WTC11 (cell line): Measurements from ENCODE around the gene HYAL2. TPM values are rescaled to one million over a fixed set of nuclear protein-coding genes. Genes with fewer than 3 reads are reported as not detected.

Source experiments
- ATAC-seq: fragments of 200-7000 bp; cut with Tn5 transposase; 2 replicates; pipeline ENCODE4 v1.10.0; 2021; ENCODE audit warnings: mild to moderate bottlenecking, moderate library complexity
- CTCF ChIA-PET: fragments of 300-600 bp; sonication (Branson Sonifier 250); formaldehyde crosslinking; loops from one replicate; lab custom pipeline; 2021; ENCODE audit warnings: antibody characterized with exemption; lab: Charles Lee
- POLR2A ChIA-PET: fragments of 350-600 bp; sonication (Branson Sonifier 250); formaldehyde crosslinking; loops from one replicate; lab custom pipeline; 2021; ENCODE audit warnings: antibody characterized with exemption; lab: Charles Lee
- DNase-seq: peaks from one replicate; pipeline ENCODE4 v3.0.0; 2021; ENCODE audit warnings: low spot score
- H3K27ac Mint-ChIP-seq: 2 replicates; pipeline ENCODE4 v1.8.0; 2021; ENCODE audit warnings: mixed read lengths
- H3K27me3 Mint-ChIP-seq: 2 replicates; pipeline ENCODE4 v1.8.0; 2021; ENCODE audit warnings: low read depth, mild to moderate bottlenecking, moderate library complexity, mixed read lengths
- H3K36me3 Mint-ChIP-seq: 2 replicates; pipeline ENCODE4 v1.8.0; 2021; ENCODE audit warnings: mixed read lengths
- H3K4me1 Mint-ChIP-seq: 2 replicates; pipeline ENCODE4 v1.8.0; 2022; ENCODE audit warnings: mixed read lengths
- H3K4me3 Mint-ChIP-seq: 2 replicates; pipeline ENCODE4 v1.8.0; 2021; ENCODE audit warnings: mild to moderate bottlenecking, moderate library complexity, mixed read lengths
- H3K9me3 Mint-ChIP-seq: 2 replicates; pipeline ENCODE4 v1.8.0; 2021; ENCODE audit warnings: mixed read lengths
- EMX1 ChIP-seq: fragments of 250-450 bp; sonication (Bioruptor Pico); IDR thresholded peaks from 2 replicates; pipeline ENCODE4 v1.8.0; 2021; ENCODE audit warnings: mild to moderate bottlenecking
- FOXP1 ChIP-seq: sonication (generic); formaldehyde crosslinking; IDR thresholded peaks from 2 replicates; pipeline ENCODE4 v1.8.0; 2022; ENCODE audit warnings: missing genetic modification reagents, mild to moderate bottlenecking, moderate library complexity, borderline replicate concordance
- FOXP4 ChIP-seq: sonication (generic); formaldehyde crosslinking; IDR thresholded peaks from 2 replicates; pipeline ENCODE4 v1.8.0; 2022; ENCODE audit warnings: mild to moderate bottlenecking, missing genetic modification reagents
- MYBL2 ChIP-seq: sonication (generic); formaldehyde crosslinking; IDR thresholded peaks from 2 replicates; pipeline ENCODE4 v1.8.1; 2023; ENCODE audit warnings: mild to moderate bottlenecking, moderate library complexity, missing genetic modification reagents
- NR1H2 ChIP-seq: sonication (generic); formaldehyde crosslinking; IDR thresholded peaks from 2 replicates; pipeline ENCODE4 v1.9.0; 2021; ENCODE audit warnings: mild to moderate bottlenecking, moderate library complexity, missing genetic modification reagents
- PRDM15 ChIP-seq: sonication (generic); formaldehyde crosslinking; IDR thresholded peaks from 2 replicates; pipeline ENCODE4 v1.8.0; 2022; ENCODE audit warnings: missing genetic modification reagents
- ZBTB43 ChIP-seq: sonication (generic); formaldehyde crosslinking; IDR thresholded peaks from 2 replicates; pipeline ENCODE4 v1.8.1; 2023; ENCODE audit warnings: mild to moderate bottlenecking, missing genetic modification reagents
- ZNF317 ChIP-seq: sonication (generic); formaldehyde crosslinking; IDR thresholded peaks from 2 replicates; pipeline ENCODE4 v1.8.1; 2023; ENCODE audit warnings: low read depth, mild to moderate bottlenecking, moderate library complexity, missing genetic modification reagents, borderline replicate concordance
- ZNF416 ChIP-seq: fragments of 250-450 bp; sonication (Bioruptor Pico); IDR thresholded peaks from 2 replicates; pipeline ENCODE4 v1.9.0; 2021; ENCODE audit warnings: mild to moderate bottlenecking, inconsistent platforms
- ZNF671 ChIP-seq: fragments of 250-450 bp; sonication (Bioruptor Pico); IDR thresholded peaks from 2 replicates; pipeline ENCODE4 v1.8.0; 2021; ENCODE audit warnings: mild to moderate bottlenecking
- total RNA-seq: library from RNA; stranded (reverse); gene quantifications from 3 replicates; pipeline ENCODE4 v1.2.3, GENCODE V29; 2021
- TF ChIP-seq, protein P1 (sequence below): sonication (generic); formaldehyde crosslinking; IDR thresholded peaks from 2 replicates; pipeline ENCODE4 v1.8.0; 2022; ENCODE audit warnings: mild to moderate bottlenecking, missing genetic modification reagents

The HYAL2 gene
- total RNA-seq, 1 experiment from 2014 or later, result 58.0 TPM

DNA sequence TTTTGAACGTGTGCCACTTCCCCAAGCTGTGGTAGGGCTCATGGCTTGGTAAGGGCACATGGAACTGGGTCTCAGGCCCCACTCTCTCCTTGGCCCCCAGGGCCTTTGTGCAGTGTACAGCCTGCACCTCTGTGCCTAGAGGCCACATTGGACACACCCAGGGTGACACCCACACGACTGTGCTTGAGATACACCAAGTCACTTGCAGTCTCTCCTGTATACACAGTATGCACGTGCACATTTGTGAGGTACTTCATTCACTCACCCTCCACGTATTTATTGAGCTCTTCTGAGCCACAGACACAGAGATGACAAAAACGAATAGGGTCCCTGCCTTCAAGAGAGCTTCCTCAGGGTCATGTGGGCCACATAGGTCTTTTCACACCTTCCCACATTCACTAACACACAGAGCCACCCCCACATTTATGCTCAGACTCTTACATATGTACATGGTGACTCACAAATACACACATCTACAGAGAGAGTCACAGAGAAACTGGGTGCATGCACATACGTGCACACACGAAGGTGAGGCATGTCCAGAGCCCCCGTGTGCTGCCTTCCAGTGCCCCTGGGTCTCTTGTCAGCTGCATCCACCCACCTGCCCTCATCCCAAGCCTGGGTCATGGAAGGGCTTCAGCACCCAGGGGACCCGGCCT lies 46.6 kb upstream of the HYAL2 start:
- no peaks in the 10 kb centered on the region for H3K36me3 Mint-ChIP-seq
- no peak for ATAC-seq
- H3K9me3 Mint-ChIP-seq, result no peaks in the 10 kb centered on the region
- H3K27me3 Mint-ChIP-seq, result peaks cover 10% of the 10 kb centered on the region
- CTCF ChIA-PET, result interaction anchor here (0.5 to 1.8 kb wide), 5 partner anchors 12 to 181 kb away, joined by 3 to 6 read pairs (median 5); no protein-coding TSS in a partner anchor
- H3K4me3 Mint-ChIP-seq, result no peak overlapping the region
- TF ChIP-seq ZBTB43 (CRISPR knock-in tag) (no peak), EMX1 (CRISPR knock-in tag) (no peak), ZNF416 (CRISPR knock-in tag) (no peak), FOXP4 (CRISPR knock-in tag) (no peak), ZNF317 (no peak)
- TF ChIP-seq, protein P1, sequence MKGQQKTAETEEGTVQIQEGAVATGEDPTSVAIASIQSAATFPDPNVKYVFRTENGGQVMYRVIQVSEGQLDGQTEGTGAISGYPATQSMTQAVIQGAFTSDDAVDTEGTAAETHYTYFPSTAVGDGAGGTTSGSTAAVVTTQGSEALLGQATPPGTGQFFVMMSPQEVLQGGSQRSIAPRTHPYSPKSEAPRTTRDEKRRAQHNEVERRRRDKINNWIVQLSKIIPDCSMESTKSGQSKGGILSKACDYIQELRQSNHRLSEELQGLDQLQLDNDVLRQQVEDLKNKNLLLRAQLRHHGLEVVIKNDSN (CRISPR knock-in tag), result no peak
- POLR2A ChIA-PET, result interaction anchor here (1.0 kb wide), 1 partner anchor 10 kb away, joined by 3 read pairs; no protein-coding TSS in a partner anchor
- H3K27ac Mint-ChIP-seq, result peak overlapping the region; percentile 76; the same call in 1 of the 2 replicates
- no peak for DNase-seq
- H3K4me1 Mint-ChIP-seq, result peaks cover 25% of the 10 kb centered on the region

GRCh38 chr3:50365842-50366220 lies 43.3 kb upstream of the HYAL2 start:
- Mint-ChIP-seq H3K27ac (peak overlapping the region; percentile 74; the same call in 1 of the 2 replicates), H3K9me3 (no peaks in the 10 kb centered on the region), H3K36me3 (no peaks in the 10 kb centered on the region), H3K27me3 (peaks cover 27% of the 10 kb centered on the region), H3K4me1 (peaks cover 8% of the 10 kb centered on the region), H3K4me3 (peak overlapping the region; percentile 76)
- ATAC-seq, result no peak
- TF ChIP-seq FOXP4 (CRISPR knock-in tag), result no peak
- no peak for TF ChIP-seq EMX1 (CRISPR knock-in tag)
- TF ChIP-seq NR1H2 (CRISPR knock-in tag), result no peak
- no peak for TF ChIP-seq ZNF671
- TF ChIP-seq FOXP1 (CRISPR knock-in tag), result no peak
- CTCF ChIA-PET, result interaction anchor here (1.0 to 2.1 kb wide), 10 partner anchors 9 to 246 kb away, joined by 3 to 15 read pairs (median 6); partner anchors contain the start of genes CISH, CYB561D2, HEMK1 and NPRL2
- DNase-seq, result no peak
- POLR2A ChIA-PET, result interaction anchor here (0.5 to 0.9 kb wide), 2 partner anchors 29 to 157 kb away, joined by 3 to 5 read pairs; no protein-coding TSS in a partner anchor

DNA sequence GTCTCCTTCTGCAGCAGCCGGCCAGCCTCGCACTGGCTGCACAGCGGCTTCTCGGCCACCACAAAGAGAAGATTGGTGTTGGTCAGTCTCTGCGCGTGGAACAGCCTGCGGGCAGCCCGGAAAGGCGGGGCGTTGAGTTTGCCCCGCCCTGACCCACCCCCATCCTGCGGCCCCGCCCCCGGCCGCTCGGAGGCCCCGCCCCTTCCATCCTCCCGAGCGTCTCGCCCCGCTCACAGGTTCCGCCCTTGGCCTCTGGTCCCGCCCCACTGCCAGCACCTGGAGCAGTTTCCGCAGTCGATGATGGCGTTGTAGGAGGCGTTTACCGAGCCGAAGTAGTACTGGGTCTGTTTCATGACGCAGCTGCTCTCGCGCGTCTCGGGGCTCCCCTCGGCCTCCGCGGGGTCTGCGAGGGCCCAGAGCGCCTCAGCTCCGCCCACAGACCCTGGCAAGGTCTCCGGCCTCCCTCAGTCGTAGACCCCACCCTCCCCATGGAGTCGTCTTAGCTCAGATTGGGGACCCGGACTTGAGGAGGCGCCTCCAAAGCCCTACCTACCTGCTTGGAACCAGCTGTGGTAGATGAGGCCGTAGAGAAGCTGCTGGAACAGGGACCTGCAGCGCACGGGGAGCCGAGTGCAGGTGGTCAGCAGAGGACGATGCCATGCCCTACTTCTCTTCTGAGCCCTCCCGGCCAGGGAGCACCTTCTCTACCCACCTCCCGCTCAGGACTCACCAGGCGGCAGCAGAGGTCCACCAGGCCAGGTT lies 42.7 kb upstream of the HYAL2 start:
- CTCF ChIA-PET, result interaction anchor here (0.7 to 2.1 kb wide), 15 partner anchors 10 to 247 kb away, joined by 3 to 15 read pairs (median 5); partner anchors contain the start of genes CISH, CYB561D2, HEMK1 and NPRL2
- DNase-seq (peak; percentile 95), ATAC-seq (peak; percentile 90)
- peak overlapping the region; percentile 74; the same call in 1 of the 2 replicates for H3K27ac Mint-ChIP-seq
- no peaks in the 10 kb centered on the region for H3K9me3 Mint-ChIP-seq
- H3K27me3 Mint-ChIP-seq, result peaks cover 27% of the 10 kb centered on the region
- POLR2A ChIA-PET, result interaction anchor here (0.5 to 0.9 kb wide), 2 partner anchors 28 to 158 kb away, joined by 3 to 5 read pairs; no protein-coding TSS in a partner anchor
- 0 out of 2 replicates have a peak, but pooled peaks have one; percentile 9 for TF ChIP-seq MYBL2 (CRISPR knock-in tag)
- TF ChIP-seq PRDM15 (CRISPR knock-in tag), result no peak
- H3K36me3 Mint-ChIP-seq, result no peaks in the 10 kb centered on the region
- H3K4me3 Mint-ChIP-seq, result peak overlapping the region; percentile 76
- peaks cover 6% of the 10 kb centered on the region; the same call in 1 of the 2 replicates for H3K4me1 Mint-ChIP-seq
